Pancreas (tissue), 10 donors: ENCODE measurements around the gene RASSF8. TPM values are rescaled to one million over a fixed set of nuclear protein-coding genes. Genes with fewer than 3 reads are reported as not detected.

Experiments
- ATAC-seq, 4 donors: fragments of 200-7000 bp; cut with Tn5 transposase; one replicate each; pipeline versions ENCODE4 v1.8.0 to v1.9.1; 2020; ENCODE audit warnings: mild to moderate bottlenecking in 4 of 4, moderate library complexity in 4 of 4
- DNase-seq, 6 donors: peaks; one replicate each; pipeline ENCODE4 v3.0.0-alpha.2; 2020
- FAIRE-seq: peaks from 2 replicates; lab custom pipeline; 2012; peaks lifted over from hg19 to GRCh38; lab: Jason Lieb, UNC
- H3K27ac ChIP-seq, 4 donors: fragments of 200-600 bp; sonication (generic); 1 replicate in 3 of 4; 2 replicates in 1 of 4; pipeline versions ENCODE4 v1.5.0 to v1.8.0; 2020
- H3K27me3 ChIP-seq, 4 donors: fragments of 200-600 bp; one replicate each; pipeline ENCODE4 v1.8.0; 2021
- H3K36me3 ChIP-seq, 3 donors: fragments of 200-600 bp; sonication (generic) in 1 of 3; one replicate each; pipeline versions ENCODE4 v1.5.0 to v1.8.0; 2020 to 2021
- H3K4me1 ChIP-seq, 3 donors: fragments of 200-600 bp; one replicate each; pipeline ENCODE4 v1.8.0; 2021
- H3K4me3 ChIP-seq, 4 donors: fragments of 200-600 bp; sonication (generic) in 2 of 4; one replicate each; pipeline versions ENCODE4 v1.5.0 to v1.8.0; 2020 to 2021
- H3K9me3 ChIP-seq, 4 donors: fragments of 200-600 bp; one replicate each; pipeline ENCODE4 v1.8.0; 2021
- WGBS, 2 donors: extraction: QIAGEN DNeasy Blood & Tissue Kit; methylation state at CpG; one replicate each; pipeline ENCODE4 v1.1.7; 2013; 5-methylcytosine and 5-hydroxymethylcytosine counted together
- intact Hi-C, 3 donors: fragments of 100-400 bp; cut with DNase I; formaldehyde crosslinking; loops; one replicate each; pipeline versions ENCODE4 v1.11.1 to v1.14.2; 2022
- polyA plus RNA-seq, 2 donors: library from polyadenylated mRNA; stranded (reverse); fragments of 200-250 nt; gene quantifications; one replicate each; pipeline ENCODE4 v1.2.3, GENCODE V29; 2013
- total RNA-seq, 6 donors: library from RNA; stranded (reverse); fragmentation: NEBNext Ultra II Directional in 4 of 6; extraction: Animal tissue kit (Norgen Biotek cat#: 25700) in 4 of 6; gene quantifications; one replicate each; pipeline versions ENCODE4 v1.2.1 to v1.2.4, GENCODE V29; 2021 to 2023
- TF ChIP-seq, protein P1 (sequence below), 4 donors: fragments of 200-600 bp; sonication (generic) in 3 of 4; IDR thresholded peaks; one replicate each; pipeline versions ENCODE4 v1.5.0 to v1.8.0; 2021; ENCODE audit warnings: antibody characterized with exemption in 4 of 4
- donor health status: healthy with polysubstance abuse.
- donor health status: DM: no; HTN: no; CAD: no; lungs with moderate emphysema.
- donor health status: DM: no; HTN: no; CAD: no.
- donor health status: control.
- donor health status: control.
- donor health status: Bipolar disorder and iron deficiency.
- donor health status: DM: yes; HTN: yes; CAD: no.
- donor health status: DM: no; HTN: no; CAD: no.
- donor health status: DM: no; HTN: no; CAD: no.
- donor health status: DM: yes; HTN: yes; CAD: no.

The RASSF8 gene
- total and polyA plus RNA-seq, 8 donors = 4.3 to 25.0 (median 7.4) TPM

DNA sequence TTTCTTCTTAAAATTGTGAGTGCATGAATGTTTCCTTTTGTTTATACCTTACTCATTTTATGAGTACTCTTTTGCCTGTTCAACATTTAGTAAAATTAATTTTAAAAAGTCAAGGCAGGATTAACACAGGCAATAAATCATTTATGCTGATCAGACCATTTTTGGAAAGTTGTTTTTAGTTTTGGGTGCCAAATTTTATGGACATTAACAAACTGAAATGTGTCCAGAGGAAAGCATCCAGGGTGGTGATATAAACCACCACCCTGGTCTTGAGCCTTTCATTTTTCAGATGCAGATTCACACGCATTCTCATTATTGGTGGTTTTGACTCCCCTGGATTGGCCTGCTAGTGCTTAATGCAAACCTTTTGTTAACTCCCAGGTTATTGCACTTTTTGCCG lies 26.3 kb downstream of the RASSF8 start:
- Histone ChIP-seq H3K4me1 (peaks cover 0 to 22% (median 6%) of the 10 kb centered on the region in 3 donors), H3K27ac (no peak overlapping the region), H3K27me3 (no peaks in the 10 kb centered on the region), H3K9me3 (no peaks in the 10 kb centered on the region), H3K36me3 (no peaks in the 10 kb centered on the region), H3K4me3 (no peak overlapping the region)
- intact Hi-C loops = no loop called here
- TF ChIP-seq, protein P1, sequence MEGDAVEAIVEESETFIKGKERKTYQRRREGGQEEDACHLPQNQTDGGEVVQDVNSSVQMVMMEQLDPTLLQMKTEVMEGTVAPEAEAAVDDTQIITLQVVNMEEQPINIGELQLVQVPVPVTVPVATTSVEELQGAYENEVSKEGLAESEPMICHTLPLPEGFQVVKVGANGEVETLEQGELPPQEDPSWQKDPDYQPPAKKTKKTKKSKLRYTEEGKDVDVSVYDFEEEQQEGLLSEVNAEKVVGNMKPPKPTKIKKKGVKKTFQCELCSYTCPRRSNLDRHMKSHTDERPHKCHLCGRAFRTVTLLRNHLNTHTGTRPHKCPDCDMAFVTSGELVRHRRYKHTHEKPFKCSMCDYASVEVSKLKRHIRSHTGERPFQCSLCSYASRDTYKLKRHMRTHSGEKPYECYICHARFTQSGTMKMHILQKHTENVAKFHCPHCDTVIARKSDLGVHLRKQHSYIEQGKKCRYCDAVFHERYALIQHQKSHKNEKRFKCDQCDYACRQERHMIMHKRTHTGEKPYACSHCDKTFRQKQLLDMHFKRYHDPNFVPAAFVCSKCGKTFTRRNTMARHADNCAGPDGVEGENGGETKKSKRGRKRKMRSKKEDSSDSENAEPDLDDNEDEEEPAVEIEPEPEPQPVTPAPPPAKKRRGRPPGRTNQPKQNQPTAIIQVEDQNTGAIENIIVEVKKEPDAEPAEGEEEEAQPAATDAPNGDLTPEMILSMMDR (IDR thresholded peaks at IDR 0.05) = no peak
- ATAC-seq (no peak), FAIRE-seq (no peak), DNase-seq (no peak)
- WGBS, 2 donors = 87 to 97% methylated on average over 2 of the region's 2 CpGs

DNA sequence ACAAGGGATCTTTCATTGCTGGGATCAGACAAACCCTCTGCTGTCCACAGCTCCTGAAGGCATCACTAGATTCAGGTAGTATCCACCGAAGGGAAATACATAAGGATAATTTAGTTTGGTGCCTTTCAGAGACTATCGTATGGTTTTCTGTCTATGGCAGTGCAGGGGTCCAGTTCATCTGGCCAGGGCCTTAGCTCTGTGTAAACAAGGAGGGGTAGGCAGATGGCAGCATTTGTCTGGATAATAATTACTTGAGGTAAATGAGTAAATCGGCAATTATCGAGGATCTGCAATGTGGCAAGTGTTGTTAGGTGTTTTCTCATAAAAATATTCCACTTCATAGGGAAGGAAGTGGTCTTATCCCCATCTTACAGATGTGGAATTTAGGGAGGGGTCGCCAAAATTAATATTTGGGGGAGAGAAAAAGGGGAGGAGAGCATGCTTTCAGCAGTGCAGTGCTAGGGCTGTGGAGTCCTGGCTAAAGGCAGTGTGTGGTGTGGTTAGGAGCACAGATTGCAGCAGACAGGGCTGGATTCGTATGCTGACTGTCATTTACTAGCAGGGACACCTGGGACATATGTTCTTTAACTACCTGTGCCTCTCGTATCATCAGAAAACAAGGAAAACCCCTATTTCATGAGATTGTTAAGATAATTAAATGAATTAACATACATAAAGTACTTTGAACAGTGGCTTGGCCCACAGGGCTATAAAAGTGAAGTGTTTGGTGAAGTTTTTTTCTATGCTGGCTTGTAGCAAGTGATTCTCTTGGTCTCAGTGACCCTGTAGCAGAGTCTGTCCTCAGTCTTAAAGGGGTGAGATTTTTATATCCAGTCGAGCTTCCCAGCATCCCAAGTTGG lies 27.1 kb downstream of the RASSF8 start:
- Histone ChIP-seq H3K27me3 (no peaks in the 10 kb centered on the region), H3K4me3 (no peak overlapping the region), H3K4me1 (peaks cover 0 to 22% (median 6%) of the 10 kb centered on the region in 3 donors), H3K36me3 (no peaks in the 10 kb centered on the region), H3K9me3 (no peaks in the 10 kb centered on the region), H3K27ac (peak overlapping the region in 1 of 4 donors; percentile 28)
- FAIRE-seq (no peak), ATAC-seq (peak in 3 of 4 donors; percentile 30 to 58 (median 56)), DNase-seq (no peak)
- TF ChIP-seq, protein P1 (IDR thresholded peaks at IDR 0.05) = no peak
- 65 to 68% methylated on average over 8 of the region's 8 CpGs for WGBS, 2 donors
- intact Hi-C loops = no loop called here

GRCh38 chr12:25986180-25986579 lies 27.7 kb downstream of the RASSF8 start:
- ATAC-seq = peak in 2 of 4 donors; percentile 11 to 30
- no peak overlapping the region for H3K27ac ChIP-seq
- no peak for FAIRE-seq
- H3K4me3 ChIP-seq = no peak overlapping the region
- H3K27me3 ChIP-seq = no peaks in the 10 kb centered on the region
- no peak for DNase-seq
- no peaks in the 10 kb centered on the region for H3K9me3 ChIP-seq
- H3K4me1 ChIP-seq = peaks cover 0 to 26% (median 6%) of the 10 kb centered on the region in 3 donors
- intact Hi-C loops = no loop called here
- no peaks in the 10 kb centered on the region for H3K36me3 ChIP-seq
- TF ChIP-seq, protein P1 (IDR thresholded peaks at IDR 0.05) = no peak

GRCh38 chr12:25988505-25988904 lies 30.0 kb downstream of the RASSF8 start:
- WGBS, 2 donors = 52 to 58% methylated on average over 2 of the region's 2 CpGs
- intact Hi-C loops = no loop called here
- no peak for DNase-seq
- Histone ChIP-seq H3K36me3 (no peaks in the 10 kb centered on the region), H3K27me3 (no peaks in the 10 kb centered on the region), H3K27ac (no peak overlapping the region), H3K4me1 (peaks cover 0 to 17% (median 0%) of the 10 kb centered on the region in 3 donors), H3K4me3 (no peak overlapping the region), H3K9me3 (no peaks in the 10 kb centered on the region)
- TF ChIP-seq, protein P1 (IDR thresholded peaks at IDR 0.05) = no peak
- FAIRE-seq = no peak
- no peak for ATAC-seq

DNA sequence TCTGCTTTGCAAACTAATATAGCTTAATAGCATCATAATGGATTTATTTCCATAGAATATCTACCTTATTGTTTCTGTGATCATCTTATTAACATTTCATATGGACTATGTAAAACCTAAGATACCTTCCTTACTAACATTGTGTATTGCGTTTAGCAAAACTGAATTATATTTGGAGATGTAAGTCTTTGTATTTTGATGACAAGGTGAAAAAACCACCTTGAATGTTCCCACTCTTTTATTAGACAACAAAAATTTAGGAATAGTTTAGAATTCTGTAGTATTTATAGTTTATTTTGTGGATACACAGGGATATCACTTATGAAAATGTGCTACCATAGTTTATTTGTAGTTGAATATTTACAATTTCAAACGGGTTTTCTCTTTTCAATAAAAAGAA lies 32.0 kb downstream of the RASSF8 start:
- no peak for DNase-seq
- no peaks in the 10 kb centered on the region for H3K27me3 ChIP-seq
- intact Hi-C loops = no loop called here
- H3K36me3 ChIP-seq = no peaks in the 10 kb centered on the region
- no peak overlapping the region for H3K4me3 ChIP-seq
- H3K27ac ChIP-seq = no peak overlapping the region
- WGBS, 2 donors = 64 to 76% methylated on average over 2 of the region's 2 CpGs
- FAIRE-seq = no peak
- ATAC-seq = no peak
- H3K4me1 ChIP-seq = peaks cover 0 to 17% (median 0%) of the 10 kb centered on the region in 3 donors
- no peaks in the 10 kb centered on the region for H3K9me3 ChIP-seq
- TF ChIP-seq, protein P1 (IDR thresholded peaks at IDR 0.05) = no peak
